H4 (cell line): ENCODE measurements around the gene ZNF492. TPM values are rescaled to one million over a fixed set of nuclear protein-coding genes. Genes with fewer than 3 reads are reported as not detected.
A peak's percentile ranks its signal among the peaks of the same experiment; 100 is the strongest.

Source experiments
- DNase-seq: peaks from one replicate; pipeline ENCODE4 v3.0.0-alpha.2; 2015; ENCODE audit warnings: low spot score
- total RNA-seq: library from RNA; depleted of rRNA; stranded (reverse); fragments of >200 nt; shearing (Covaris generic); gene quantifications from 2 replicates; pipeline ENCODE4 v1.2.3, GENCODE V29; 2014; rRNA removed

ZNF492 gene
- total RNA-seq: 0.92 and 1.7 TPM in 2 replicates

- peak; percentile 90 for DNase-seq
Observed at GRCh38 chr19:22633706-22634449, at the start of gene ZNF492. ZNF492 (plus strand) TSS chr19:22634324; CDS start chr19:22653400, 19,076 bp downstream.

GRCh38 chr19:22595422-22595821, 38.7 kb upstream of the ZNF492 start:
- no peak for DNase-seq

- DNase-seq: no peak
Observed at GRCh38 chr19:22595918-22596341, 38.2 kb upstream of the ZNF492 start.

- no peak for DNase-seq
Observed at GRCh38 chr19:22600690-22601648, 33.2 kb upstream of the ZNF492 start.

GRCh38 chr19:22601906-22602630, 32.1 kb upstream of the ZNF492 start:
- DNase-seq: no peak

GRCh38 chr19:22602631-22603272, 31.4 kb upstream of the ZNF492 start:
- DNase-seq: no peak

- DNase-seq: no peak
Observed at GRCh38 chr19:22603518-22604440, 30.3 kb upstream of the ZNF492 start.

- DNase-seq: no peak
Observed at GRCh38 chr19:22604571-22605274, 29.4 kb upstream of the ZNF492 start.

GRCh38 chr19:22605275-22606211, 28.6 kb upstream of the ZNF492 start:
- DNase-seq: no peak

- DNase-seq: no peak
Observed at GRCh38 chr19:22606212-22606553, 27.9 kb upstream of the ZNF492 start.

GRCh38 chr19:22606954-22607652, 27.0 kb upstream of the ZNF492 start:
- DNase-seq: no peak

- DNase-seq: no peak
Observed at GRCh38 chr19:22607653-22608430, 26.3 kb upstream of the ZNF492 start.

- no peak for DNase-seq
Observed at GRCh38 chr19:22608441-22608840, 25.7 kb upstream of the ZNF492 start.

- DNase-seq: no peak
Observed at GRCh38 chr19:22609630-22610029, 24.5 kb upstream of the ZNF492 start.

- DNase-seq: no peak
Observed at GRCh38 chr19:22610121-22610520, 24.0 kb upstream of the ZNF492 start.

- DNase-seq: no peak
Observed at GRCh38 chr19:22612316-22612715, 21.8 kb upstream of the ZNF492 start.

- DNase-seq: no peak
Observed at GRCh38 chr19:22616659-22617058, 17.5 kb upstream of the ZNF492 start.
